GM10266 (cell line): Measurements from ENCODE around the gene SV2A.

Experiments used
- DNase-seq: peaks from one replicate; pipeline ENCODE4 v3.0.0; 2012; ENCODE audit errors: extremely low spot score
- TF ChIP-seq, protein P1 (sequence below): IDR thresholded peaks from 2 replicates; pipeline ENCODE4 v1.5.1; 2012; ENCODE audit warnings: mild to moderate bottlenecking, low read depth; ENCODE audit not compliant: control insufficient read depth, insufficient read depth; ENCODE audit errors: missing control alignments

The SV2A gene

DNA sequence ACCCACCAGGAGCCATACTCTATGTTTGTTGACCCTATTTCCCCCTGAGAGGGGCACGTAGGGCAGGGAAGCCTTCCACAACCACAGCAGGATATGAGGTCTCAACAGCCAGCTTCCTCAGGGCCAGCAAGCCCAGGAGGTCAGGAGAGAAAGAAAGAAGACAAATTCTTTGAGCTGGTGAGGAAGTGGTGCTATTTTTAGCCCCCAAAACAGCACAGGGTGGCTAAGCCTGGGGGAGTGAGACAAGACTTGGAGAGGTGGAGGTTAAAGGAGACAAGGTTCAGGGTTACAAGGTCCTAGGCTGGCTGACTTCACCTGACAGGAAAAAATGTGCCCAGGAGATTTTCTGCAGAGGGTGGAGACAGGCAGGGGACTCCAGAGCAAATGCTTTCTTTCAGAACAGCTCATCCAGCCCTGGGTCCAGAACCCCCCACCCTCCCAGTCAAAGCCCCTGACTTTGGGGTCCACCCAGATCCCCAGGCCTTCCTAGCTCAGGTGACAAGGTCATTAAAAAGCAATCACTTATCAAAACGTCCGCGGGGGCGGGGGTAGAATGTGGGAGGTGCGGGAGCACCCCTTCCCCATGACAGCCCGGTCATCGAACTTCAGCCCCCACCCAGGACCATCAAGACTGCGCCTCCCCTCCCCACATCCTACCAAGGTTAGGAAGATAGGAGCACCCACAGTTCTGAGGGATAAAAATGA is 1.3 kb downstream of the SV2A start:
- TF ChIP-seq, protein P1, sequence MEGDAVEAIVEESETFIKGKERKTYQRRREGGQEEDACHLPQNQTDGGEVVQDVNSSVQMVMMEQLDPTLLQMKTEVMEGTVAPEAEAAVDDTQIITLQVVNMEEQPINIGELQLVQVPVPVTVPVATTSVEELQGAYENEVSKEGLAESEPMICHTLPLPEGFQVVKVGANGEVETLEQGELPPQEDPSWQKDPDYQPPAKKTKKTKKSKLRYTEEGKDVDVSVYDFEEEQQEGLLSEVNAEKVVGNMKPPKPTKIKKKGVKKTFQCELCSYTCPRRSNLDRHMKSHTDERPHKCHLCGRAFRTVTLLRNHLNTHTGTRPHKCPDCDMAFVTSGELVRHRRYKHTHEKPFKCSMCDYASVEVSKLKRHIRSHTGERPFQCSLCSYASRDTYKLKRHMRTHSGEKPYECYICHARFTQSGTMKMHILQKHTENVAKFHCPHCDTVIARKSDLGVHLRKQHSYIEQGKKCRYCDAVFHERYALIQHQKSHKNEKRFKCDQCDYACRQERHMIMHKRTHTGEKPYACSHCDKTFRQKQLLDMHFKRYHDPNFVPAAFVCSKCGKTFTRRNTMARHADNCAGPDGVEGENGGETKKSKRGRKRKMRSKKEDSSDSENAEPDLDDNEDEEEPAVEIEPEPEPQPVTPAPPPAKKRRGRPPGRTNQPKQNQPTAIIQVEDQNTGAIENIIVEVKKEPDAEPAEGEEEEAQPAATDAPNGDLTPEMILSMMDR, result no peak
- no peak for DNase-seq

DNA sequence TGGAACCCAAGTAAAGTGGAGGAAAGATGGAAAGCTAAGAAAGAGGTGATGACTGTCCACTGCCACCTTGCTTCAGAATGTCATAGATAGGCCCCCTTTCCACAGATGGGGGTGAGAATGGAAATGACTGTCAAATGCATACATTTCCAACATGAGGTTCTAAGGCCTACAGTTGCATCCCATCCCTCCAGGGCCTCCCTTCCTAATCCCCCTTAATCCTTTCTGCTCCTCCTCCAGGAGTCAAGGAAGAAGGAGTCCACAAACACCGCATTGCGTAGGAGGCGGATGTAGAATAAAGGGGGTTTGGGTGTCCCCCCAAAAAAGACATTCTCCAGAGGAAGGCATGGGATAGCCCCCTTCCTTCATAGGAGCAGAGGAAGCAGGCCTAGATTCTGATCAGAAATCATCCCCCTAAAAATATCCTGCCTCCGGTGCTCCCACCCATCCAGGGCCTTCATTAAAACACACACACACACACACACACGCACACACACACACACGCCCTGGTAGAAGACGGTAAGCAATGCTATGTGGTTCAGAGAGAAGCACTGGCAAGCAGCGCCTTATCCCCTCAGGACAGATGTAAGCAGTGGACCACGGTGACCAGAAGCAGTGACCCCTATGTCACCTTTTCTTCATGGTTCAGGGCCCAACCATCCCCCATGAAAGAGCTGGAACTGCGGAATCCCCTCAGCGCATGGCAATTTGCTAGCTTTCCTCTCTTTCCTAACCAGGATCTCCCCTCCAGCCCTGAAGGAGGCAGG is 2.0 kb downstream of the SV2A start:
- DNase-seq, result no peak
- TF ChIP-seq, protein P1, result no peak

DNA sequence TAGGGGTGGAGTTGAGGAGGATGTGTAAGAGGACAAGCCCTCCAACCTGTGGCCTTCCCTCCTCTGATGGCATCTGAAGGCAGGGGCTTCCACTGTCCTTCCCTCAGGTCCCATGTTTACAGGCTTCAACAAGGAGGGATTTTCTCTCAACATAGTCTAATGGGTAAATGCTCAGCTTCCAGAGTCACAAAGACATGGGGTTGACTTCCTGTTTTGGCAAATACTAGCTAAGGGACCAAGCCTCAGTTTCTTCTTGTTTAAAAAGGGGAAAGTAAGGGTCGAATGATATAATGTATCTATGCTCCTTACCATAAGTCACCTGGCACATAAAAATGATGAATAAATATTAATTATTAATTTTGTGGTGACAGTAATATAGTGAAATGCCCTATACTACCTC is 3.1 kb downstream of the SV2A start:
- DNase-seq, result no peak
- TF ChIP-seq, protein P1, result no peak

DNA sequence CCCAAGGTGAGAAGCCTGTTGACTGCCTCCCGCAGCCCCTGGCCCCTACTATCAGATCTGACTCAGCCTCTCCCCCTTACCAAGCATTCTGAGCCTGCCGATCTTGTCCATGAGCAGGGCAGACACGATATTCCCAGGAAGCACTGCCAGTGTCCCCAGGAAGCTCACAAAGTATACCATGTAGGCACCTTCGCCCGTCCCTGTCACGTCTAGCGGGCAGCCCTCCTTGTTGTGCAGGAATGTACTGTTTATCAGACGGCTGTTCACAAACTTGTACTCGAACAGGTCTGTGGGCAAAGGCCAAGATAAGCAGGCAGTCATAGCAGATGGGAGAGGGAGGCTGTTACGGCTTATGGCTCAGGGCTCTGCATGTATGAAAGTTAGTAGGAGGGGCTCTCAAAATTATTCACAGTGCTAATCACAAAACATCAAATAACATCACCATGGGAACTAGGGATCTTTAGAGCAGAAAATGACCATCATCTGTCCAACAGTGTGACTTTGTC is 11.0 kb downstream of the SV2A start:
- TF ChIP-seq, protein P1, result no peak
- DNase-seq, result no peak

DNA sequence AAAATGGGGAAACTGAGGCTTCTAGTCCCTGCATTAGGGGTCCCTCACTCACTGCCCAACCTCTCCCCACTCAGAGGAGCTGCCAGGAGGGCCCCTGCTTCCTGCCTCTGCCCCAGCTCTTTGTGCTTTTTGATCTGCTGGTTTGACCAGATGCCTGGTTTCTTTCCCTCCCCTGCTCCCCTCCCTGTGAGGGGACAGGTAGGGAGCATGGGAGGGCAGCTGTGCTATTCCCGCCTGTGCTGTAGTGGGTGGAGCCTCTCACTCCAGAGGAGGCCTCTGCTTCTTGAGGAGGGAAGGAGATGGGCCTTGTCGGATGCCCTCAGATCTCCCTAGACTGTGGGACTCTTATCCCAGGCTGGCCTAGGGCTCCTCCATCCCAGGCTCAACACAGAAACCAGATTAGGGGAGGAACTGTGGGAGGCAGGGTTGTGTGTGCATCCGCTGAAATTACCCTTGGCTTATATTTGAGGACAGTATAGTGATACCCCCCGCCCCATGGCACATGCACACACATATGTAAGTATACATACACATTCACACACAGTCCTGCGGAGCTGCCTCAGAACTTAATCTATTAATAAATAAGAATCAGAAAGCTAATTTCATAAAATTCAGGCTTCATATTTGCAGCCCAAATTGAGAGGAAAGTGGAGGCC is 13.7 kb downstream of the SV2A start:
- no peak for DNase-seq
- TF ChIP-seq, protein P1, result no peak

DNA sequence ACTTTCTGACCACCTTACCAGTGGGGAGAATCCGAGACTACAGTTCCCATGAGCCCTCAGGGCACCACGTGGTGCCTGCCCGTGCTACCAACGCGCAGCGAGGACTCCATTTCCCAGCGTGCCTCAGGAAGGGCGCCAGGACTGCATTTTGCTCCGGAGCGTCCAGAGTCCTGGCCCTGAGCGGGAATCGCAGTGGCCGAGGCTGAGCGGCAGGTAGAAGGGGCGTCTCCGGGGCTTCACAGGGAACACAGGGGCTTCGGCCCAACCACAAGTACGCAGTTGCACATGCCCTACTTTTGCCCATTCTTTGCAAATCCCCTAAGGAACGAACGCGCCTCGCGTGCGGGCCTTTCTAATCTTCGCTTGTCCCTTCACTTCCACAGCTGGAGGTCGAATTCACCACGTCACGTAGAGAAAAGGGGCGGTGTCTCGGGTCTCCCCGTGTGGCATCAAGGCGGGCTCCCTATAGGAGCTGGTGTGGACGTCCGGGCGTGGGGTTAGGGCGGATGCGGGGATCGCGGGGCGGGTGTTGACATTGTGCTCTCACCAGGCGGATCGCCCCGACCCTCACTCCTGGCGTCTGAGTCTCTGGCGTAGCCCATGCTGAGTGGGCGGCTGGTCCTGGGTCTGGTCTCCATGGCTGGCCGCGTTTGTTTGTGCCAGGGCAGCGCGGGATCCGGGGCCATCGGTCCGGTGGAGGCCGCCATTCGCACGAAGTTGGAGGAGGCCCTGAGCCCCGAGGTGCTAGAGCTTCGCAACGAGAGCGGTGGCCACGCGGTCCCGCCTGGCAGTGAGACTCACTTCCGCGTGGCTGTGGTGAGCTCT is 18.0 kb downstream of the SV2A start, which contains the start of gene BOLA1:
Gene BOLA1 (plus strand): TSS at position 109 of the 825 bp plus-strand sequence. CDS start 492 bp downstream, at position 601.
- DNase-seq, result peak; percentile 93

More for the DNA sequence above, 18.0 kb downstream of the SV2A start, which contains the start of gene BOLA1:
- TF ChIP-seq, protein P1, result no peak
